ENCODE data around the gene TSPAN32. TPM values are rescaled to one million over a fixed set of nuclear protein-coding genes. Genes with fewer than 3 reads are reported as not detected.

TSPAN32 gene
- total and polyA plus RNA-seq, 10 of the 15 experiments (the other 5 are each of a cell fraction or from before 2014, with no cell fraction given): 0.08 TPM; not detected in 9

DNA sequence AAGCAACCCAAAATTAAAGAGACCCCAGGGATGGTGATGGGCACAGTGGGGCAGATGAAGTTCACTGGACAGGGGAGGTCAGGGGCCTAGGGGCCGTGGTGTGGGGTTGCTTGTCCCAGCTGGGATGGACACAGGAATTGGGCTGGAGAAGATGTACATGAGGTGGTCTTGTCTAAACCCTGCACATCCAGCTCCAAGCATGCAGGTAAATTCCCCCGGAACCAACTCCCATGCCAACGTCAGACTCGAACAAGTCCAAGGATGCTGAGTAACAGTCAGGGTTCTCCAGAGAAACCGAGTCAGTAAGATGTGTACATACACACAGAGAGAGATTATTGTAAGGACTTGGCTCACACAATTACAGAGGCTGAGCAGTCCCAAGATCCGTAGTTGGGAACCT lies 28.9 kb downstream of the TSPAN32 start (continued):
- TF ChIP-seq, protein P1, sequence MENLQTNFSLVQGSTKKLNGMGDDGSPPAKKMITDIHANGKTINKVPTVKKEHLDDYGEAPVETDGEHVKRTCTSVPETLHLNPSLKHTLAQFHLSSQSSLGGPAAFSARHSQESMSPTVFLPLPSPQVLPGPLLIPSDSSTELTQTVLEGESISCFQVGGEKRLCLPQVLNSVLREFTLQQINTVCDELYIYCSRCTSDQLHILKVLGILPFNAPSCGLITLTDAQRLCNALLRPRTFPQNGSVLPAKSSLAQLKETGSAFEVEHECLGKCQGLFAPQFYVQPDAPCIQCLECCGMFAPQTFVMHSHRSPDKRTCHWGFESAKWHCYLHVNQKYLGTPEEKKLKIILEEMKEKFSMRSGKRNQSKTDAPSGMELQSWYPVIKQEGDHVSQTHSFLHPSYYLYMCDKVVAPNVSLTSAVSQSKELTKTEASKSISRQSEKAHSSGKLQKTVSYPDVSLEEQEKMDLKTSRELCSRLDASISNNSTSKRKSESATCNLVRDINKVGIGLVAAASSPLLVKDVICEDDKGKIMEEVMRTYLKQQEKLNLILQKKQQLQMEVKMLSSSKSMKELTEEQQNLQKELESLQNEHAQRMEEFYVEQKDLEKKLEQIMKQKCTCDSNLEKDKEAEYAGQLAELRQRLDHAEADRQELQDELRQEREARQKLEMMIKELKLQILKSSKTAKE (IDR thresholded peaks at IDR 0.05; ENCODE audit: low read depth, poor library complexity, severe bottlenecking): no peak

- ATAC-seq: no peak
- no TSS peak for BruUV-seq (replicated peaks)
- no peak for TF ChIP-seq RBBP5 (conservative IDR thresholded peaks at IDR 0.05)
- TF ChIP-seq SMC3 (IDR thresholded peaks at IDR 0.05; ENCODE audit: borderline replicate concordance, low read length): no peak
- no peak for TF ChIP-seq E2F4 (IDR thresholded peaks at IDR 0.05; ENCODE audit: low read depth, low read length)
- TF ChIP-seq SUZ12 (IDR thresholded peaks at IDR 0.05; ENCODE audit: unreplicated experiment): no peak
- TF ChIP-seq CEBPB (IDR thresholded peaks at IDR 0.05; ENCODE audit: borderline replicate concordance in 1 of 2, low read depth in 2 of 2, low read length in 2 of 2): no peak
- no peak for TF ChIP-seq MYB (IDR thresholded peaks at IDR 0.05; ENCODE audit: borderline replicate concordance, low read depth, low read length)
- TF ChIP-seq, protein P2, sequence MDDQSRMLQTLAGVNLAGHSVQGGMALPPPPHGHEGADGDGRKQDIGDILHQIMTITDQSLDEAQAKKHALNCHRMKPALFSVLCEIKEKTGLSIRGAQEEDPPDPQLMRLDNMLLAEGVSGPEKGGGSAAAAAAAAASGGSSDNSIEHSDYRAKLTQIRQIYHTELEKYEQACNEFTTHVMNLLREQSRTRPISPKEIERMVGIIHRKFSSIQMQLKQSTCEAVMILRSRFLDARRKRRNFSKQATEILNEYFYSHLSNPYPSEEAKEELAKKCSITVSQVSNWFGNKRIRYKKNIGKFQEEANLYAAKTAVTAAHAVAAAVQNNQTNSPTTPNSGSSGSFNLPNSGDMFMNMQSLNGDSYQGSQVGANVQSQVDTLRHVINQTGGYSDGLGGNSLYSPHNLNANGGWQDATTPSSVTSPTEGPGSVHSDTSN (IDR thresholded peaks at IDR 0.05; ENCODE audit: insufficient replicate concordance, low read depth, low read length): no peak
- no peak for TF ChIP-seq RELB (IDR thresholded peaks at IDR 0.05; ENCODE audit: low read depth)
- no peak for TF ChIP-seq ZBTB40 (IDR thresholded peaks at IDR 0.05; ENCODE audit: borderline replicate concordance)
- TF ChIP-seq ATF7 (IDR thresholded peaks at IDR 0.05; ENCODE audit: low read depth): no peak
Observed at GRCh38 chr11:2331404-2331803, 29.6 kb downstream of the TSPAN32 start.

More at GRCh38 chr11:2331404-2331803, 29.6 kb downstream of the TSPAN32 start:
- FAIRE-seq (no peak), DNase-seq (ENCODE audit: low read depth, low spot score) (no peak)
- no peak overlapping the region for H2AFZ ChIP-seq (ENCODE audit: control insufficient read depth, low read depth, low read length)
- WGBS (ENCODE audit: insufficient coverage, insufficient replicate concordance, low lambda C conversion rate, missing lambda C conversion rate): 44% methylated on average over 5 of the region's 5 CpGs
- intact Hi-C loops (cut with micrococcal nuclease; ENCODE audit: unreplicated experiment) (no loop called here), in situ Hi-C loops (cut with MboI) (no loop called here)
- ChIA-PET RAD21 (ENCODE audit: unreplicated experiment) (no interaction called here), POLR2A (no interaction called here), CTCF (no interaction called here), SMC1A (ENCODE audit: uncharacterized antibody, unreplicated experiment) (no interaction called here)
- H4K20me1 ChIP-seq (ENCODE audit: control insufficient read depth, insufficient read depth): no peaks in the 10 kb centered on the region
- no peaks in the 10 kb centered on the region for H3K36me3 ChIP-seq (ENCODE audit: control insufficient read depth in 2 of 2, insufficient read depth in 2 of 2, low read length in 1 of 2)
- no peaks in the 10 kb centered on the region for H3K27me3 ChIP-seq (replicated peaks in 1 of 2; ENCODE audit: control insufficient read depth in 2 of 2, insufficient read depth in 2 of 2, low read length in 1 of 2)
- no peaks in the 10 kb centered on the region; the same call in 2 of the 3 replicates for H3K9me3 ChIP-seq (replicated peaks; ENCODE audit: control insufficient read depth, insufficient read depth, low read length)
- H3K4me2 ChIP-seq (ENCODE audit: control insufficient read depth, insufficient read depth): no peak overlapping the region
- H3K27ac ChIP-seq (ENCODE audit: control insufficient read depth, insufficient read depth): no peak overlapping the region
- no peaks in the 10 kb centered on the region for H3K79me2 ChIP-seq (ENCODE audit: control insufficient read depth, insufficient read depth, low read length)
- no peak overlapping the region for H3K4me3 ChIP-seq
- no peaks in the 10 kb centered on the region for H3K4me1 ChIP-seq (ENCODE audit: control insufficient read depth, insufficient read depth, low read length)
- H3K9ac ChIP-seq (ENCODE audit: control insufficient read depth, insufficient read depth, low read length): no peak overlapping the region

Data from GM12878 (cell line).